Activated CD4-positive, alpha-beta memory T cell treated with anti-CD3 and anti-CD28 coated beads for 36 hours (primary cell): ENCODE results near the gene HAP1. TPM values are rescaled to one million over a fixed set of nuclear protein-coding genes. Genes with fewer than 3 reads are reported as not detected.
"Not testable (repeated sequence)": the region's sequence is repeated elsewhere in the genome, so short reads cannot be mapped to it uniquely, and the experiment has no call there.

Source experiments
- CTCF ChIA-PET: fragments of 350-600 bp; sonication (Branson Sonifier 250); formaldehyde crosslinking; loops from one replicate; lab custom pipeline; 2021; ENCODE audit warnings: antibody characterized with exemption, inconsistent platforms; lab: Charles Lee
- POLR2A ChIA-PET: fragments of 350-600 bp; sonication (Branson Sonifier 250); formaldehyde crosslinking; loops from one replicate; lab custom pipeline; 2021; ENCODE audit warnings: antibody characterized with exemption; lab: Charles Lee
- DNase-seq: peaks from one replicate; pipeline ENCODE4 v3.0.0-alpha.2; 2020
- H3K27ac Mint-ChIP-seq: one replicate; pipeline ENCODE4 v1.8.0; 2021; ENCODE audit warnings: mixed read lengths
- H3K27me3 Mint-ChIP-seq: one replicate; pipeline ENCODE4 v1.8.0; 2021; ENCODE audit warnings: mixed read lengths
- H3K36me3 Mint-ChIP-seq: one replicate; pipeline ENCODE4 v1.8.0; 2021; ENCODE audit warnings: mixed read lengths
- H3K4me1 Mint-ChIP-seq: one replicate; pipeline ENCODE4 v1.8.0; 2021; ENCODE audit warnings: low read depth, mixed read lengths
- H3K4me3 Mint-ChIP-seq: one replicate; pipeline ENCODE4 v1.8.0; 2021; ENCODE audit warnings: mild to moderate bottlenecking, mixed read lengths
- H3K9me3 Mint-ChIP-seq: one replicate; pipeline ENCODE4 v1.8.0; 2021; ENCODE audit warnings: mixed read lengths
- intact Hi-C: fragments of 100-400 bp; cut with micrococcal nuclease; formaldehyde crosslinking; loops from one replicate; pipeline ENCODE4 v1.15.1; 2023
- total RNA-seq, 2 experiments: library from RNA; stranded (reverse); gene quantifications; one replicate each; pipeline ENCODE4 v1.2.3, GENCODE V29; 2021

The HAP1 gene
- total RNA-seq, 2 experiments from 2014 or later, result not detected

DNA sequence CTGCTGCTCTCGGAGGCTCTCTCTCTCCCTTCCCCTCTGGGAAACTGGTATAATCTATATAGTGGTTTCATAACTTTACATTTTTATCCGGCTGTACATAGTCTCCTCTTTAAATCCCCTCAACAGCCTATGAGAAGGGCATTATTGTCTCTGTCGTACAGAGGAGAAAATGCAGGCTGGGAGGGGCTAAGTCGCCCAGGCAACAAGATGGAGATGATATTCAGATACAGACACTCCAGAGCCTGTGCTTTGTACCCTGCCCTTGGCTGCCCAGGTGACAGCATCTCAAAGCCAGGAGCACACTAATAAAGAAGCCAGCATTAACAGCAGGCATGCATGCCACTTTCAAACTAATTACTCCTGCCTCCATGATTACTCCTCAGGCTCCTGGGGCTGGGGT, 50.4 kb downstream of the HAP1 start:
- POLR2A ChIA-PET, result no interaction called here
- no peak for DNase-seq
- CTCF ChIA-PET, result interaction anchor here (1.7 kb wide), 1 partner anchor 18 kb away, joined by 7 read pairs; no protein-coding TSS in a partner anchor
- H3K4me1 Mint-ChIP-seq, result peaks cover 21% of the 10 kb centered on the region
- intact Hi-C loops, result no loop called here
- peaks cover 4% of the 10 kb centered on the region for H3K36me3 Mint-ChIP-seq
- H3K27ac Mint-ChIP-seq, result no peak overlapping the region
- H3K4me3 Mint-ChIP-seq, result no peak overlapping the region
- H3K27me3 Mint-ChIP-seq, result no peaks in the 10 kb centered on the region
- H3K9me3 Mint-ChIP-seq, result no peaks in the 10 kb centered on the region

- ChIA-PET POLR2A (no interaction called here), CTCF (interaction anchor here (0.8 kb wide), 1 partner anchor 19 kb away, joined by 3 read pairs; no protein-coding TSS in a partner anchor)
- Mint-ChIP-seq H3K9me3 (no peaks in the 10 kb centered on the region), H3K27ac (no peak overlapping the region), H3K4me3 (no peak overlapping the region), H3K36me3 (no peaks in the 10 kb centered on the region), H3K27me3 (no peaks in the 10 kb centered on the region), H3K4me1 (peaks cover 27% of the 10 kb centered on the region)
- no peak for DNase-seq
- intact Hi-C loops, result no loop called here
These were observed 50.9 kb downstream of the HAP1 start for GRCh38 chr17:41683441-41684007.

DNA sequence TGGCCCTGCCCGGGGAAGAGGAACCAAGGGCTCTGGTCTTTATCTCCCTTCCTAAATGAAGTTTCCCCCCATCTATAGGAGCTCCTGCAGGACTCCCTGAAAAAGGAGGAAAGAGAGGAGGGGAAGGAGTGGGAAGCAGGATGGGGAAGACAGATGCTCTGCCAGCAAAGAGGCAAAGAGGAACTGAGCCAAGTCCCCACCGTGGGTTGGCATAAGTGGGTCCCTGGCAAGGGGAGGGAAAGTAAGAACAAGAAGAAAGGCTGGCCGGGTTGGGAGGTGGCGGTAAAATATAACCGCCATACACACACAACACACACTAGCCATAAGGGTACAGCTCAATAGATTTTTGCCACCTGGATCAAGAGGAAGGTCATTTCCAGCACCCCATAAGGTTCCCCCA, 51.8 kb downstream of the HAP1 start:
- Mint-ChIP-seq H3K4me3 (no peak overlapping the region), H3K27me3 (no peaks in the 10 kb centered on the region), H3K36me3 (peaks cover 2% of the 10 kb centered on the region), H3K9me3 (no peaks in the 10 kb centered on the region), H3K4me1 (peaks cover 29% of the 10 kb centered on the region), H3K27ac (no peak overlapping the region)
- DNase-seq, result no peak
- POLR2A ChIA-PET, result no interaction called here
- intact Hi-C loops, result no loop called here
- CTCF ChIA-PET, result interaction anchor here (0.8 to 6.2 kb wide), 3 partner anchors 13 to 20 kb away, joined by 3 to 50 read pairs (median 3); no protein-coding TSS in a partner anchor

- ChIA-PET CTCF (interaction anchor here (0.9 to 6.2 kb wide), 5 partner anchors 9 to 33 kb away, joined by 3 to 120 read pairs (median 9); partner anchors contain the start of gene EIF1), POLR2A (no interaction called here)
- Mint-ChIP-seq H3K27ac (peak overlapping the region; percentile 38), H3K9me3 (no peaks in the 10 kb centered on the region), H3K27me3 (no peaks in the 10 kb centered on the region), H3K4me3 (no peak overlapping the region), H3K4me1 (peaks cover 31% of the 10 kb centered on the region), H3K36me3 (peaks cover 2% of the 10 kb centered on the region)
- DNase-seq, result no peak
- intact Hi-C loops, result no loop called here
These were observed 52.7 kb downstream of the HAP1 start for GRCh38 chr17:41681776-41682175.

- POLR2A ChIA-PET, result interaction anchor here (2.0 to 5.6 kb wide), 3 partner anchors 10 to 15 kb away, joined by 5 to 184 read pairs (median 27); partner anchors contain the start of gene EIF1
- DNase-seq, result no peak
- Mint-ChIP-seq H3K36me3 (peaks cover 2% of the 10 kb centered on the region), H3K4me3 (no peak overlapping the region), H3K4me1 (peaks cover 41% of the 10 kb centered on the region), H3K9me3 (no peaks in the 10 kb centered on the region), H3K27ac (peak overlapping the region; percentile 97), H3K27me3 (no peaks in the 10 kb centered on the region)
- CTCF ChIA-PET, result interaction anchor here (0.9 to 6.2 kb wide), 5 partner anchors 10 to 32 kb away, joined by 3 to 120 read pairs (median 50); partner anchors contain the start of gene EIF1
- intact Hi-C loops, result no loop called here
These were observed 53.9 kb downstream of the HAP1 start for GRCh38 chr17:41680426-41681040.

- CTCF ChIA-PET, result interaction anchor here (1.3 to 6.2 kb wide), 7 partner anchors 11 to 276 kb away, joined by 3 to 120 read pairs (median 43); partner anchors contain the start of gene EIF1
- H3K27me3 Mint-ChIP-seq, result no peaks in the 10 kb centered on the region
These were observed 54.6 kb downstream of the HAP1 start for GRCh38 chr17:41679740-41680425.

DNA sequence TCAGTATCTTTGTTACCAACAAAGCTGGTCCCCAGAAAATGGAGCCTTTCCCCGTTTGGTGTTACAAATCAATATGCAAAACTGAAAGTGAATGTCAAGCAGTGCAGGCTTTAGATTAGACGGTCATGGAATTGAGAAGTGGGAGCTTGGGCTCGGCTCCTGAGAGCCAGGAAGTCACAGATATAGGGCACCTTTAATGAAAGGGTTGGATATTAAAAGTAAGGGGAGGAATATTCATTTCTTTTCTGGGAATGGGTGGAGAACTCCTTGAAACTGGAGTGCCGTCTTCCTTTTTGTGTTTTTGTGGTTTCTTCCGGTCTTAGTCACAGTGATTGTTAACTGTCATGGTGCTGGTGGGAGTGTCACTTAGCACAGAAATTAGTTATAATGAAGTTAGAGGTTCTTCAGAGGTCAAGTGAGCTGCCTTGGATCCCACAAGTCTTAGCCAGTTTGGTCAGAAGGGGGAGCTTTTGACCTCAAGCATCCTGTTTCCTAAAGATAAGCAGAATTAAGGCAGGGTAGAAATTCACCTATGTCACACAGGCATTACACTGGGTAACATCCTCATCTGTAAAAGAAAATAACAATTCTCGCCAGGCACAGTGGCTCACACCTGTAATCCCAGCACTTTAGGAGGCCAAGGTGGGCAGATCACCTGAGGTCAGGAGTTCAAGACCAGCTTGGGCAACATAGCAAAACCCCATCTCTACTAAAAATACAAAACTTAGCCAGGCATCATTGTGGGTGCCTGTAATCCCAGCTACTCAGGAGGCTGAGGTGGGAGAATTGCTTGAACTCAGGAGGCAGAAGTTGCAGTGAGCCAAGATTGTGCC, 55.3 kb downstream of the HAP1 start:
- peak overlapping the region; percentile 97 for H3K27ac Mint-ChIP-seq
- no peaks in the 10 kb centered on the region for H3K9me3 Mint-ChIP-seq
- CTCF ChIA-PET, result interaction anchor here (0.6 to 6.2 kb wide), 10 partner anchors 8 to 276 kb away, joined by 3 to 120 read pairs (median 9); partner anchors contain the start of gene EIF1
- H3K27me3 Mint-ChIP-seq, result no peaks in the 10 kb centered on the region
- intact Hi-C loops, result loop anchor here (1.0 to 5.0 kb wide), 4 partner anchors 9 to 1357 kb away; partner anchors contain the start of gene EIF1
- H3K4me1 Mint-ChIP-seq, result peaks cover 41% of the 10 kb centered on the region
- DNase-seq, result peak; percentile 81
- peak overlapping the region; percentile 79 for H3K4me3 Mint-ChIP-seq
- peaks cover 2% of the 10 kb centered on the region for H3K36me3 Mint-ChIP-seq
- POLR2A ChIA-PET, result interaction anchor here (1.4 to 5.6 kb wide), 7 partner anchors 10 to 1117 kb away, joined by 3 to 184 read pairs (median 5); partner anchors contain the start of gene EIF1

More at GRCh38 chr17:41679740-41680425, 54.6 kb downstream of the HAP1 start:
- intact Hi-C loops, result loop anchor here (1.0 to 5.0 kb wide), 4 partner anchors 8 to 1358 kb away; partner anchors contain the start of gene EIF1
- H3K27ac Mint-ChIP-seq, result peak overlapping the region; percentile 97
- peaks cover 2% of the 10 kb centered on the region for H3K36me3 Mint-ChIP-seq
- peak overlapping the region; percentile 79 for H3K4me3 Mint-ChIP-seq
- no peaks in the 10 kb centered on the region for H3K9me3 Mint-ChIP-seq
- POLR2A ChIA-PET, result interaction anchor here (1.4 to 5.6 kb wide), 5 partner anchors 11 to 597 kb away, joined by 3 to 184 read pairs (median 22); partner anchors contain the start of gene EIF1
- peaks cover 41% of the 10 kb centered on the region for H3K4me1 Mint-ChIP-seq
- DNase-seq, result no peak

DNA sequence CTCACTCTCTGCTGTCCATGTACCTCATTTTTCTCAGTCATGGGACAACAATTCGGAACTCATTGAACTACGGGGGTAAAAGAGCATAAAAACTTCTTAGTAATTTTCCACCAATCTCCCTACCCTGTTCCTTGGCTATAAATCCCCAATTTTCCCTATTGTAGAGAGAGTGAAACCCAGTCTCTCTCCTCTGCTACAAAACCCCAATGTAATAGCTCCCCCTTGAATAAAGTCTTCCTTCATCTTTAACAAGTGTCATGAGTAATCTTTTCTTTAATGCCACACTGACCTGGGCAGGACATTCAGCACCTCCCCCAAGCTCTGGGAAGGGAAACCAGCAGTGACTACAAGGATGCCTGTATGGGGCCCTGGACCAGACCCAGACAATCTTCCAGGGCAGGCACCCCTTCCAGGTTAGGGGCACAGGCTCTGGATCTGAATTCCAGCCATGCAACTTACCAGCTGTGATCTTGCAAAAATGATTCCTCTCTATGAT, 56.0 kb downstream of the HAP1 start:
- Mint-ChIP-seq H3K27me3 (no peaks in the 10 kb centered on the region), H3K27ac (peak overlapping the region; percentile 97), H3K4me3 (peak overlapping the region; percentile 79), H3K36me3 (peaks cover 2% of the 10 kb centered on the region), H3K9me3 (no peaks in the 10 kb centered on the region), H3K4me1 (peaks cover 41% of the 10 kb centered on the region)
- peak; percentile 56 for DNase-seq
- POLR2A ChIA-PET, result interaction anchor here (1.4 to 5.6 kb wide), 7 partner anchors 10 to 1117 kb away, joined by 3 to 184 read pairs (median 5); partner anchors contain the start of gene EIF1
- intact Hi-C loops, result loop anchor here (2.0 to 5.0 kb wide), 2 partner anchors 14 to 1356 kb away; no protein-coding TSS in a partner anchor
- CTCF ChIA-PET, result interaction anchor here (1.0 to 6.2 kb wide), 9 partner anchors 11 to 275 kb away, joined by 3 to 120 read pairs (median 12); partner anchors contain the start of gene EIF1

DNA sequence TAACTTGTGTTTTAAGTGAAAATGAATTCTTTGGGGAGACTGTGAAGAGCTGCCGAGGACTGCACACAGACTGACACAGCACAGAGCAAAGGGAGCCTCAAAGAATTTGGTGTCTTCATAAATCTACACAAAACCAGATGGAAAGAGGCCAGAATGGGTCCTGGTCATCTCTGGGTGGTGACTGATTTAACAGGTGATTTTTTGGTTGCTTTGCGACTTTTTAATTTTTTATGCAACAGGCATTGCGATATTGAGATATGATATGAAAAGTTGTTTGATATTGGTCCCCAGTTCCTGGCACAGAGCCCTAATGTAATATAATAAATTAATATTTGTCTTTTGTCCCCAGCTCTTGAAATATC, 58.4 kb downstream of the HAP1 start:
- intact Hi-C loops, result loop anchor here (5.0 kb wide), 1 partner anchor 1354 kb away; no protein-coding TSS in a partner anchor
- H3K27me3 Mint-ChIP-seq, result no peaks in the 10 kb centered on the region
- ChIA-PET CTCF (interaction anchor here (4.5 to 5.9 kb wide), 2 partner anchors 8 to 13 kb away, joined by 43 to 118 read pairs; no protein-coding TSS in a partner anchor), POLR2A (interaction anchor here (5.6 kb wide), 1 partner anchor 15 kb away, joined by 184 read pairs; the partner anchor contains the start of gene EIF1)
- H3K4me1 Mint-ChIP-seq, result peaks cover 55% of the 10 kb centered on the region
- H3K9me3 Mint-ChIP-seq, result no peaks in the 10 kb centered on the region
- peaks cover 2% of the 10 kb centered on the region for H3K36me3 Mint-ChIP-seq
- no peak overlapping the region for H3K27ac Mint-ChIP-seq
- no peak for DNase-seq
- H3K4me3 Mint-ChIP-seq, result no peak overlapping the region

DNA sequence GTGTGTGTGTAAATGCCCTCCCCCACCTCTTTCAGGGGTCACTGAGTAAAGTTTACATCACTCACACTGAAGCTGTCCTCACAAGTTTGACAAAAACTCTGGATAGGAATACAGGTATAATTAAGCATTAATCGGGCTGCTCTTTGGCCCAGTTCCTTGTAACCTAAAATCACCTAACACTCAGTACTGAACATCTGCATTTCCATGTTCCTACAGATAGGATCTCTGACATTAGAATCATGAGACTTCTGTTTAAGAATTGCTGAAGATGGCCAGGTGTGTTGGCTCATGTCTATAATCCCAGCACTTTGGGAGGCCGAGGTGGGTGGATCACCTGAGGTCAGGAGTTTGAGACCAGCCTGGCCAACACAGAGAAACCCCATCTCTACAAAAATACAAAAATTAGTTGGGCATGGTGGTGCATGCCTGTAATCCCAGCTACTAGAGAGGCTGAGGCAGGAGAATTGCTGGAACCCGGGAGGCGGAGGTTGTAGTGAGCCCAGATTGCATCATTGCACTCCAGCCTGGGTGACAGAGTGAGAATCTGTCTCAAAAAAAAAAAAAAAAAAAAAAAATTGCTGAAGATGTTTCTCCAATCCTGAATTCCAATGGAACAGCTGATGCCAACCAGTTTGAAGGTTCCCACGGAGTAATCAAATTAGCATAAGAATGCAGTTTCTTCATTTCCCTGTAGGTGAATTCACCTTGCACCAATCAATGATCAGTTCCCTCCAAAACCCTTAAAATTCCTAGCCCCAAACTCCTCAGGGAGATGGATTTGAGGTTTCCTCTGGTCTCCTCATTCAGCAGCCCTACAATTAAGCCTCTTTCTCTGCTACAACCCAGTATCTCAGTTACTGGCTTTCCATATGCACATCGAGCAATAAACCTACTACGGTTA, 59.0 kb downstream of the HAP1 start:
- intact Hi-C loops, result loop anchor here (5.0 kb wide), 1 partner anchor 1353 kb away; no protein-coding TSS in a partner anchor
- ChIA-PET CTCF (interaction anchor here (4.5 to 5.9 kb wide), 2 partner anchors 8 to 12 kb away, joined by 43 to 118 read pairs; no protein-coding TSS in a partner anchor), POLR2A (interaction anchor here (5.6 kb wide), 1 partner anchor 15 kb away, joined by 184 read pairs; the partner anchor contains the start of gene EIF1)
- not testable (repeated sequence) for H3K9me3 Mint-ChIP-seq, H3K27ac Mint-ChIP-seq, H3K4me3 Mint-ChIP-seq, H3K27me3 Mint-ChIP-seq, H3K36me3 Mint-ChIP-seq, DNase-seq
- peaks cover 56% of the 10 kb centered on the region for H3K4me1 Mint-ChIP-seq
